SK-N-SH (cell line): Measurements from ENCODE around the gene MED22. TPM values are rescaled to one million over a fixed set of nuclear protein-coding genes. Genes with fewer than 3 reads are reported as not detected.

Source experiments
- CTCF ChIA-PET: fragments of 300-600, 350-600 bp; formaldehyde crosslinking; extraction: SDS; loops from one replicate; lab custom pipeline; 2021; lab: Yijun Ruan, JAX
- POLR2A ChIA-PET: fragments of 350-600 bp; sonication (Branson Sonifier 250); formaldehyde crosslinking; extraction: SDS; loops from one replicate; lab custom pipeline; 2020; ENCODE audit warnings: antibody characterized with exemption, inconsistent platforms; lab: Yijun Ruan, JAX
- DNase-seq: peaks from one replicate; pipeline ENCODE4 v3.0.0; 2012
- H2AFZ ChIP-seq: fragments of 200-600 bp; sonication (generic); 2 replicates; pipeline ENCODE4 v1.8.1; 2016; ENCODE audit warnings: antibody characterized with exemption, mild to moderate bottlenecking, low read depth
- H3F3A ChIP-seq: fragments of 200-600 bp; sonication (generic); replicated peaks from 2 replicates; pipeline ENCODE3; 2016; ENCODE audit warnings: antibody characterized with exemption, mild to moderate bottlenecking; ENCODE audit not compliant: insufficient read depth
- H3K27ac ChIP-seq, 2 experiments: fragments of 200-500 bp in 1 of 2; fragments of 200-600 bp in 1 of 2; sonication (Bioruptor generic) in 1 of 2; sonication (generic), shearing (Covaris generic) in 1 of 2; 2 replicates each; pipeline versions ENCODE4 v1.5.1 to v1.6.1; 2014 to 2016; ENCODE audit warnings: low read depth in 2 of 2, inconsistent platforms in 1 of 2, low read length in 1 of 2, mild to moderate bottlenecking in 1 of 2, mixed read lengths in 1 of 2
- H3K27me3 ChIP-seq: fragments of 200-600 bp; sonication (generic), shearing (Covaris generic); 2 replicates; pipeline ENCODE4 v1.6.1; 2016; ENCODE audit warnings: mixed run types; ENCODE audit not compliant: insufficient read depth
- H3K36me3 ChIP-seq, 2 experiments: fragments of 200-500 bp in 1 of 2; fragments of 200-600 bp in 1 of 2; sonication (Bioruptor generic) in 1 of 2; sonication (generic) in 1 of 2; replicated peaks in 1 of 2; 2 replicates each; pipeline versions ENCODE3 to v1.5.1; 2014 to 2016; ENCODE audit warnings: low read length in 1 of 2, mild to moderate bottlenecking in 1 of 2; ENCODE audit not compliant: insufficient read depth in 2 of 2, control insufficient read depth in 1 of 2
- H3K4me1 ChIP-seq, 2 experiments: fragments of 200-500 bp in 1 of 2; fragments of 200-600 bp in 1 of 2; sonication (Bioruptor generic) in 1 of 2; sonication (generic), shearing (Covaris generic) in 1 of 2; 2 replicates each; pipeline versions ENCODE4 v1.5.1 to v1.6.1; 2014 to 2016; ENCODE audit warnings: low read depth in 1 of 2, low read length in 1 of 2, mixed run types in 1 of 2; ENCODE audit not compliant: insufficient read depth in 2 of 2, control insufficient read depth in 1 of 2
- H3K4me2 ChIP-seq: fragments of 200-600 bp; sonication (generic), shearing (Covaris generic); 2 replicates; pipeline ENCODE4 v1.6.1; 2017; ENCODE audit warnings: mixed run types
- H3K4me3 ChIP-seq, 2 experiments: fragments of 200-500 bp in 1 of 2; fragments of 200-600 bp in 1 of 2; sonication (Bioruptor generic) in 1 of 2; sonication (generic), shearing (Covaris generic) in 1 of 2; 2 replicates each; pipeline versions ENCODE4 v1.5.1 to v1.8.1; 2014 to 2016; ENCODE audit warnings: low read depth in 2 of 2, inconsistent platforms in 1 of 2, low read length in 1 of 2, mild to moderate bottlenecking in 1 of 2, mixed read lengths in 1 of 2, moderate library complexity in 1 of 2
- H3K79me2 ChIP-seq: fragments of 200-600 bp; sonication (generic); 2 replicates; pipeline ENCODE4 v1.8.1; 2017; ENCODE audit warnings: mild to moderate bottlenecking; ENCODE audit not compliant: insufficient read depth
- H3K9ac ChIP-seq: fragments of 200-600 bp; sonication (generic); 2 replicates; pipeline ENCODE4 v1.6.1; 2017; ENCODE audit warnings: mixed run types
- H3K9me2 ChIP-seq: fragments of 200-600 bp; sonication (generic); 2 replicates; pipeline ENCODE4 v1.6.1; 2017; ENCODE audit warnings: mixed run types
- H3K9me3 ChIP-seq: fragments of 200-600 bp; sonication (generic); 2 replicates; pipeline ENCODE4 v1.6.1; 2017; ENCODE audit warnings: mixed run types, mild to moderate bottlenecking, moderate library complexity
- H4K20me1 ChIP-seq: fragments of 200-600 bp; sonication (generic); 2 replicates; pipeline ENCODE4 v1.6.1; 2017; ENCODE audit warnings: mild to moderate bottlenecking, mixed run types; ENCODE audit not compliant: insufficient read depth
- CHD2 ChIP-seq: fragments of 150-350 bp; IDR thresholded peaks from 2 replicates; pipeline ENCODE4 v1.6.1; 2018; ENCODE audit warnings: low read length; ENCODE audit not compliant: partially characterized antibody
- ELF1 ChIP-seq: IDR thresholded peaks from 2 replicates; pipeline ENCODE4 v1.4.0; 2012
- EP300 ChIP-seq, 2 experiments: IDR thresholded peaks; 2 replicates each; pipeline versions ENCODE4 v1.4.0 to v1.6.1; 2012; ENCODE audit warnings: borderline replicate concordance in 1 of 2, low read depth in 1 of 2, low read length in 1 of 2
- EZH2phosphoT487 ChIP-seq: fragments of 200-600 bp; sonication (generic); IDR thresholded peaks from 2 replicates; pipeline ENCODE4 v1.6.1; 2017; ENCODE audit warnings: low read depth, mixed run types, mild to moderate bottlenecking, antibody characterized with exemption, moderate library complexity, borderline replicate concordance
- FOSL2 ChIP-seq: IDR thresholded peaks from 2 replicates; pipeline ENCODE4 v1.4.0; 2012; ENCODE audit warnings: low read depth, mild to moderate bottlenecking, moderate library complexity, borderline replicate concordance
- FOXM1 ChIP-seq: IDR thresholded peaks from 2 replicates; pipeline ENCODE4 v1.4.0; 2012; ENCODE audit warnings: low read depth, mild to moderate bottlenecking
- GATA2 ChIP-seq: sonication (generic); formaldehyde crosslinking; IDR thresholded peaks from 2 replicates; pipeline ENCODE4 v1.5.0; 2020; ENCODE audit warnings: mild to moderate bottlenecking, missing genetic modification reagents
- JUND ChIP-seq: IDR thresholded peaks from 2 replicates; pipeline ENCODE4 v1.4.0; 2012
- MEF2A ChIP-seq: IDR thresholded peaks from 2 replicates; pipeline ENCODE4 v1.4.0; 2012; ENCODE audit warnings: low read depth, borderline replicate concordance
- MXI1 ChIP-seq: IDR thresholded peaks from 2 replicates; pipeline ENCODE4 v1.6.1; 2012; ENCODE audit warnings: mild to moderate bottlenecking, low read depth, low read length, improper control_type of control experiment
- NFIC ChIP-seq: IDR thresholded peaks from 2 replicates; pipeline ENCODE4 v1.4.0; 2012; ENCODE audit warnings: borderline replicate concordance
- PBX3 ChIP-seq: IDR thresholded peaks from 2 replicates; pipeline ENCODE4; 2012
- POLR2AphosphoS5 ChIP-seq: IDR thresholded peaks from 2 replicates; pipeline ENCODE4 v1.6.1; 2012; ENCODE audit warnings: low read depth, low read length
- RCOR1 ChIP-seq: fragments of 150-350 bp; IDR thresholded peaks from 2 replicates; pipeline ENCODE4 v1.6.1; 2017; ENCODE audit warnings: antibody characterized with exemption, low read length
- REST ChIP-seq: IDR thresholded peaks from 2 replicates; pipeline ENCODE4 v1.6.1; 2012; ENCODE audit warnings: mild to moderate bottlenecking, low read depth, low read length, moderate library complexity
- RFX5 ChIP-seq: IDR thresholded peaks from 2 replicates; pipeline ENCODE4 v1.6.1; 2012; ENCODE audit warnings: mild to moderate bottlenecking, improper control_type of control experiment, low read length
- RXRA ChIP-seq: IDR thresholded peaks from 2 replicates; pipeline ENCODE4 v1.4.0; 2012; ENCODE audit warnings: low read depth, mild to moderate bottlenecking, borderline replicate concordance
- SMC3 ChIP-seq: IDR thresholded peaks from 2 replicates; pipeline ENCODE4 v1.6.1; 2012; ENCODE audit warnings: low read depth, low read length, improper control_type of control experiment
- TAF1 ChIP-seq: IDR thresholded peaks from 2 replicates; pipeline ENCODE4 v1.6.1; 2012; ENCODE audit warnings: low read depth, mild to moderate bottlenecking, low read length, moderate library complexity, borderline replicate concordance
- TCF12 ChIP-seq: IDR thresholded peaks from 2 replicates; pipeline ENCODE4 v1.4.0; 2012
- YY1 ChIP-seq: IDR thresholded peaks from 2 replicates; pipeline ENCODE4 v1.4.0; 2012; ENCODE audit warnings: low read depth, mild to moderate bottlenecking
- WGBS: methylation state at CpG from one replicate; pipeline ENCODE4 v1.1.6; 2017; ENCODE audit warnings: low lambda C conversion rate; 5-methylcytosine and 5-hydroxymethylcytosine counted together
- polyA plus RNA-seq, 3 experiments: library from polyadenylated mRNA; depleted of rRNA; stranded (reverse); fragments of >200 nt; gene quantifications; 2 replicates each; pipeline ENCODE4 v1.2.3, GENCODE V29; 2012

The MED22 gene
- polyA plus RNA-seq, 1 of the 3 experiments (the other 2 are of a cell fraction) = 27.9 TPM

GRCh38 chr9:133347985-133348717 is at the start of gene MED22, which contains the start of gene RPL7A (continued):
- TF ChIP-seq REST = peak; percentile 62; the same call in 1 of the 2 replicates
- peak; percentile 10; the same call in 1 of the 2 replicates for TF ChIP-seq MXI1
- TF ChIP-seq RXRA = no peak
- TF ChIP-seq EZH2phosphoT487 = no peak
- TF ChIP-seq FOSL2 = no peak
- TF ChIP-seq ELF1 = peak; percentile 43; the same call in 1 of the 2 replicates
- no peak for TF ChIP-seq RFX5
- peak; percentile 99 for TF ChIP-seq TAF1
- no peak for TF ChIP-seq SMC3
- TF ChIP-seq PBX3 = peak; percentile 15; the same call in 1 of the 2 replicates
- TF ChIP-seq EP300 (IDR thresholded peaks at IDR 0.05; ENCODE audit: borderline replicate concordance in 1 of 2, low read depth in 1 of 2, low read length in 1 of 2) = peak in 1 of 2 experiments; percentile 38; a peak in 1 of 4 replicates
- peak; percentile 35; the same call in 1 of the 2 replicates for TF ChIP-seq TCF12
- TF ChIP-seq CHD2 = peak; percentile 99

- Histone ChIP-seq H3K4me1 (no peaks in the 10 kb centered on the region), H3K9ac (no peak overlapping the region), H4K20me1 (no peaks in the 10 kb centered on the region), H3K27ac (no peak overlapping the region)
- POLR2A ChIA-PET = no interaction called here
- TF ChIP-seq YY1 = no peak
- TF ChIP-seq POLR2AphosphoS5 = no peak
- TF ChIP-seq EZH2phosphoT487 = no peak
- no peak for TF ChIP-seq RFX5
- no peak for TF ChIP-seq MXI1
- TF ChIP-seq GATA2 (CRISPR knock-in tag) = no peak
- TF ChIP-seq RCOR1 = no peak
- no peak for TF ChIP-seq FOXM1
- no peak for TF ChIP-seq MEF2A
- TF ChIP-seq CHD2 = no peak
- TF ChIP-seq NFIC = no peak
- TF ChIP-seq PBX3 = no peak
- no peak for TF ChIP-seq FOSL2
- TF ChIP-seq TCF12 = no peak
- no peak for TF ChIP-seq JUND
- TF ChIP-seq, all 33 proteins: peak for 0
- no peaks in the 10 kb centered on the region for H3F3A ChIP-seq
- no peaks in the 10 kb centered on the region for H3K79me2 ChIP-seq
- H3K27me3 ChIP-seq = no peaks in the 10 kb centered on the region
- H2AFZ ChIP-seq = no peak overlapping the region
- 68% methylated on average over 6 of the region's 6 CpGs for WGBS
- DNase-seq = no peak
- H3K4me3 ChIP-seq = no peak overlapping the region
- H3K36me3 ChIP-seq = peaks cover 0 to under 1% of the 10 kb centered on the region in 2 experiments
- H3K4me2 ChIP-seq = no peak overlapping the region
- CTCF ChIA-PET = interaction anchor here (1.4 to 1.6 kb wide), 3 partner anchors 20 to 91 kb away, joined by 3 to 5 read pairs (median 4); no protein-coding TSS in a partner anchor
- H3K9me2 ChIP-seq = no peaks in the 10 kb centered on the region
- no peaks in the 10 kb centered on the region for H3K9me3 ChIP-seq
These were observed 49.4 kb upstream of the MED22 start for GRCh38 chr9:133397370-133397769.
